AG08396 (cell line): ENCODE data around the gene NOMO2.
"Not testable (repeated sequence)": the region's sequence is repeated elsewhere in the genome, so short reads cannot be mapped to it uniquely, and the experiment has no call there.

Experiments used
- DNase-seq: peaks from one replicate; pipeline ENCODE4 v3.0.0; 2012; ENCODE audit warnings: low spot score, mixed read lengths

NOMO2 gene

DNA sequence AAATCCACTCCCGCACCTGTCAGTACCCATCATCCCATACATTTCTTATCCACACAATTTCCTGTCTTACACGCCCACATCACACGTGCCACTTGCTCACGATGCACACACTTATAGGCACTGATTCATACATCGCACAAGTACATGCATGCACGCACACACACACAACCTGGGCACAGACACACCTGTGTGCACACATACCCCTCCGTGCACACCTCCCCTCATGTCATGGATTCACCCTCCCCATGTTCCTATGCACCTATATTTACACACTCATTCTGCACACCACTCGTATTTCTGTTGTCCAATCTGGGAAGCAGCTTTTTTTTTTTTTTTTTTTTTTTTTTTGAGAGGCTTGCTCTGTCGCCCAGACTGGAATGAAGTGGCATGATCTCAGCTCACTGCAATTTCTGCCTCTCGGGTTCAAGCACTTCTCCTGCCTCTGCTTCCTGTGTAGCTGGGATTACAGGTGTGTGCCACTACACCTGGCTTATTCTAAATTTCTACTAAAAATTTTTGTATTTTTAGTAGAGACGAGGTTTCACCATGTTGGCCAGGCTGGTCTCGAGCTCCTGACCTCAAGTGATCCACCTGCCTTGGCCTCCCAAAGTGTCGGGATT lies 13.5 kb upstream of the NOMO2 start:
- DNase-seq, result not testable (repeated sequence)

GRCh38 chr16:18573887-18574286 lies 12.0 kb upstream of the NOMO2 start:
- not testable (repeated sequence) for DNase-seq

GRCh38 chr16:18572973-18573372 lies 11.1 kb upstream of the NOMO2 start:
- DNase-seq, result not testable (repeated sequence)

DNA sequence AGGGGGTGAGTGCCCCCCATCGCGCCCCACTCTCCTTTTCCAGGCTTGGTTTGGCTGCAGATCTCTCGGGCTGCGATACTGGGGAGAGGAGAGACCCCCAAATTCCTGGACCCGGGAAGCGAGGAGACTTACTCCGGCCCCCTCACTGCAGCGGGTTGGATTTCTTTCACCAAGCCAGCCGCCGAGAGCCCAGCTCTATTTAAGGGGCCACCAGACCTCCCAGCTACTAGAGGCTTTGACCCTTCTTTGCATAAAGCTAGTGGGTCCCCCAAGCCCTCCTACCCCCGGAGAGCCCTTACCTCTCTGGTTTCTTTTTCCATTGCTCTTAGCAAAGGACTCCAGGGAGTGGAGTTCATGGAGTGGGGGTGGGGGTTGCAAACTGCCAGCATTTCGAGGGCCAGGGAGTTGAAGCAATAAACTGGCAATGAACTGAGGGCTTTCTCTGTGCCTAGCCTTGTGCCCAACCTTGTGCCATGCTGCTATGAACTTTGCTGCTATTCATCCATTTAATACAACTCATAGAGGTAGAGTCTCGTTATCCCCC lies 9.5 kb upstream of the NOMO2 start:
- not testable (repeated sequence) for DNase-seq

- DNase-seq, result not testable (repeated sequence)
Observed at GRCh38 chr16:18570529-18571306, 8.8 kb upstream of the NOMO2 start.

DNA sequence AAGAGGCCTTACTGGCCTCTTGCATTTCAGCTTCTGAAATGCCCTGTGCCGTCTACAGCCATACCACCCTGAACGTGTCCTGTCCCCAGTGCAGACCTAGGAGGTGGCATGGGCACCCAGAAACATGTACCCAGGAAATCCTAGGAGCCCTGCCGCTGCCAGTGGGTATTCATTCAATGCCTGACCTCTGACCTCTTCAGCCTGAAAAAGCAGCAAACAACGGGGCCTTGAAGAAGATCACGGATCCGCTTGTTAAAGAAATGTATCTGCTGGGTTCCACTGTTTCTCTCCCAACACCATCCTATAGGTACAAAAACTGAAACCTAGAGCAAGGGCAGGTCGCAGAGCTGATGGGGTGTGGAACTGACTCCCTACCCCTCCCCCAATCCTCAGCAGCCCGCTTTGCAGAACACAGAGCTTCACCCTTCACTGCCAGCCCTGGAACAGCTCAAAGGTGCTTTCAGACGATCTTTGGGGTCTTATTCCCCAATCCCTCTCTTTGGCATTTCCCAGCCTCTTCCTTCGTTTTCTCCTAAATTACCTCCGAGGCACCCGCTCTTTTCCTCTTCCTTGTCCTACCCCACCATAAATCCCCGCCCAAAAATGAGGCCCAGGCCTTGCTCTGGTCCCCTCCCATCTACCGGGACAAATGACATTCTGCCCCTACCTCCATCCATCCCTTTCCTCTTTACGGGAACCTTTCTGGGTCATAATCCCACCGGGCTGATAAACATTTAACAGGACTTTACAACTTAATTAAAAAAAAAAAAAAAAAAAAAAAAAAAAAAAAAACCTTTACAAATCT lies 1.3 kb downstream of the NOMO2 start:
- not testable (repeated sequence) for DNase-seq

GRCh38 chr16:18553671-18554070 lies 8.2 kb downstream of the NOMO2 start:
- not testable (repeated sequence) for DNase-seq

DNA sequence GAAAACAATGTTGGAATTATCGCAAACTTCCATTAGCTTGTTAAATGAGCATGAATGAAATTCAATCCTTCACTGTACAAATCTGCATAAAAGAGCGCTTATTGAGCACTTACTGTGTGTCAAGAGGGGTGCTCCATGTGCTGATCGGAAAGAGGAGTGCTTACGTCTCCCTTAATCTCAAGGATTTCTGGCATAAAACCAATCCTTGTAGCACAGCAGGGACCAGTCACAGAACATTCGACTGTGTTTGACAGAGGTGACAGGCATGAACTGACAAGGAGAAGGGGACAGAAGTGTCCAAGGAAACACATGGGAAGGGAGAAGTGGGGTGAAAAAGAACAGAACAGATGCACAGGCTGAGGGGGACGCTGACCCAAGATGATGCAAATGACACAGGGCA lies 14.5 kb downstream of the NOMO2 start:
- not testable (repeated sequence) for DNase-seq

DNA sequence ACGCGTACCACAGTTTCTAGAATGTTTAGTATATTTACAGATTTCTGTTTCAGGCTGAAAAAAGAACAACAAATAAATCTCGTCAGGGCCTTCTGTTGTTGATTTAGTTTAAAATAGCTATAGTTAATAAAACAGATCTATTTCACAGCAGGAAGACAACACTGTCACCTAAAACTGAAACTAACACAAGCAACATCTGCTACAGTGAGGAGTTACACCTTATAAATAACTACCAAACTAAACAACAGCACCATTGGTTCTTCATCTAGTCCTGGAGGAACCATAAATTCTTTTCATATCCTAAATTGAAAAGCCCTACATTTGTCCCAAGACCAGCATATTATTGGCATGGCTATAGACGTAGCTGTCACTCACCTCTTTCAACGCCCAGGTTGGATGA lies 15.0 kb downstream of the NOMO2 start:
- DNase-seq, result not testable (repeated sequence)

DNA sequence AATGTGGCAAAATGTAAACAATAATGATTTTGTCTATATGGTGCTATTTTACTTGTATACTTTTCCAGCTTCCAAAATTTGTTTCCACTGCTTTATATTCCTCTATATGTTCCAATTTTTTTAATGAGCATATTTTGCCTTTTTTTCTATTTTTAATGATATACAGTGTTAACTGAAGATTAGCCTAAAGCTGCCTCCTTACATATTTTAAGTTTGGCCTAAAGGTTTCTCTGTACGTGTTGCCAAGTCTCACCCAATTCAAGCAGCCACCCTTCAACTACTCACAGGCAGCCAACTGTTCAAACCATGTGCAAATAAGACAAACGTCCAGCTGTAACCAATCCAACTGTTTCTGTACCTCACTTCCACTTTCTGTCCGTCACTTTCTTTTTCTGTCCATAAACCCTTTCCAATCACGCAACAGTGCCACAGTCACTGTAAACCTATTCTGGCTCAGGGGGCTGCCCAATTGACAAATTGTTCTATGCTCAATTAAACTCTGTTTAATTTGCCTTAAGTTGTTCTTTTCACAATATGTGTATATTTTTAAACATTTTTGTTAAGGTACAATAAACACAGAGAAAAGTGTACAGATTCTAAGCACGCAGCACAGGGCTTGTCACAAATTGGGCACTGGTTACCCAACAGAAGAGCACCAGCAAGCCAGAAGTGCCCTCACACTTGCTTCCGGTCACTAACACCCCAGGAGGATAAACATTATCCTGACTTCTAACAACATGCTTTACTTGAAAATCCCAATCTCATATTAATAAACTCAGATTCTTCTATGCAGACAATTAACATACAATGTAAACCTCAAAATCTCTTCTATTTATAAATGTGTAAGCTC lies 17.4 kb downstream of the NOMO2 start:
- DNase-seq, result not testable (repeated sequence)

DNA sequence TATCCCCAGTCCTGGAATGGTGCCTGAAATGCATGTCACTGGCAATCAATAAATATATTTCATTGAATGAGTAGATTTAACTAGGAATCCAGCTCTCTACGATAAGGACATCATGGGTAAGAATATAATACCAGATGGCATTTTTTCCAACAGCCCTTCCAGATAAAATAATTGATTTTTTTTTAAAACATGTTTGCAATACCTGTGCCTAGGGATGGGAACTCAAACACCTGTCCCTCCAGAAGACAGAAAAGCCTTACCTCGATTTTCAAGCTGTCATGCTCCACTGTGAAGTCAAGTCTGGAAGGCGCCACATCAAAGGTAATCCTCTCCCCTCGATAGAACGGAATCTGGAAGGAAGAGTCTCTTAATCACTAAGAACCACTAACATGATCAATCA lies 20.0 kb downstream of the NOMO2 start:
- DNase-seq, result not testable (repeated sequence)

DNA sequence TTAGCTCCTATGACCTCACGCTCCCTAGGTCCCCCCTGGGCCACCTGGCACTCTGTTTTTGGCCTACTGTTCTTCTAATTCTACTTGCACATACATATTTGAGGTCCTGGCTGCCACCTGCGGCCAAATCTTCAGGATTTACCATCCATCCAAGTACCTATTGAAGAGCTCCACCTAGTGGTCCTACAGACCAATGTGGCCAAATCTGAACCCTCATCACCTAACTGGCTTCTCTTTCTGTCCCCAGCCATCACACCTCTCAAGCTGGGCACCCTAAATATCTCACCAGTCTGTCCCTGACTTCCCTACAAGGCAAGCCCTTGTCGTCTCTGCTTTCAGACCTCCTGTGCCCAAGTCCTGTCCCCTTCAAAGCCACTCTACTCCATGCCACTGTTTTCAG lies 24.9 kb downstream of the NOMO2 start:
- not testable (repeated sequence) for DNase-seq

DNA sequence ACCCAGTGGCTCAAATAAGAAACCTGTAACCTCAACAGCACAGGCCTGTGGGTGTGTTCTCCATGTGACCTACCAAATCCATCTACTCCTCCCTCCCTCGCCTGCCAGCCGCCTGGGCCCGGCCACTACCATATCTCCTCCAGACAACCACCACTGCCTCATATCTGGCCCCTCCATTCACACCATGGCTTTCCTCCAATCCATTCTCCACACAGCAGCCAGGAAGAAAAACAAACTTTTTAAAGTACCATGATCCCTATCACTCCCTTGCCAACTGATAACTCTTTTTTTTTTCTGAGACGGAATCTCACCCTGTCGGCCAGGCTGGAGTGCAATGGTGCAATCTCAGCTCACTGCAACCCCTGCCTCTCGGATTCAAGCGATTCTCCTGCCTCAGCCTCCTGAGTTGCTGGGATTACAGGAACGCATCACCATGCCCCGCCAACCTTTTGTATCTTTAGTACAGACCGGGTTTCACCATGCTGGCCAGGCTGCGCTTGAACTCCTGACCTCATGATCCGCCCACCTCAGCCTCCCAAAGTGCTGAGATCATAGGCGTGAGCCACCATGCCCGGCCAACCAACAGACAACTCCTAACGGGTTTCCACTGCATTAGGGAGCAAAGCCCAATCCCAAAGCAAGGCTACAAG lies 26.3 kb downstream of the NOMO2 start:
- DNase-seq, result not testable (repeated sequence)

- DNase-seq, result not testable (repeated sequence)
Observed at GRCh38 chr16:18534308-18534707, 27.6 kb downstream of the NOMO2 start.

DNA sequence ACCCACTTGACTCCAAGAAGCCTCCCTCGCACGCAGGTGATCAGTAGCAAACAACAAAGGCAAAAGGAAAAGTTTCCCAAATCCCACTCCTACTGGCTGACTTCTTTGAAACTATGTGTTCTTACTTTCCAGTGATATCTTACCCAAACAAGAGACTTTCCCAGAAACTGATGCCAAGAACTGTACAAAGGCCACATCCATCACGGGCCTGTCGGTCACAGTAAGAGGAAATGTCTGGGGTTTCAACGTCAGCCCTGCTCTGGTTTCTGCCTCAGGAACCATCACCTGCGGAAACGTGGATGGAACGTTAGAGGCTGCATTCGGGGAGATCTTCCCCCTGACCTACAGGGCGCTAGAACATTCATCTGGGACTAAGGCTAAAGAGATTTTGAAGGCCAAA lies 30.6 kb downstream of the NOMO2 start:
- DNase-seq, result not testable (repeated sequence)

GRCh38 chr16:18530329-18530728 lies 31.6 kb downstream of the NOMO2 start:
- DNase-seq, result not testable (repeated sequence)

GRCh38 chr16:18526547-18526946 lies 35.4 kb downstream of the NOMO2 start:
- DNase-seq, result not testable (repeated sequence)

GRCh38 chr16:18525882-18526482 lies 35.9 kb downstream of the NOMO2 start:
- not testable (repeated sequence) for DNase-seq

- DNase-seq, result not testable (repeated sequence)
Observed at GRCh38 chr16:18522637-18523036, 39.3 kb downstream of the NOMO2 start.

- not testable (repeated sequence) for DNase-seq
Observed at GRCh38 chr16:18521445-18522181, 40.3 kb downstream of the NOMO2 start.
